H1 (cell line): ENCODE data around the gene DCBLD1. TPM values are rescaled to one million over a fixed set of nuclear protein-coding genes. Genes with fewer than 3 reads are reported as not detected.

ENCODE experiments used
- CTCF ChIA-PET: fragments of 300-600 bp; sonication (Branson Sonifier 250); formaldehyde crosslinking; loops from one replicate; lab custom pipeline; 2021; ENCODE audit not compliant: partially characterized antibody; lab: Charles Lee
- POLR2A ChIA-PET: fragments of 300-600 bp; sonication (Branson Sonifier 250); formaldehyde crosslinking; loops from one replicate; lab custom pipeline; 2021; ENCODE audit warnings: inconsistent platforms; ENCODE audit not compliant: partially characterized antibody; lab: Charles Lee
- DNase-seq, 2 experiments: peaks; one replicate each; pipeline versions ENCODE4 v3.0.0 to v3.0.0-alpha.2; 2010 to 2022; ENCODE audit warnings: low spot score in 2 of 2, low read depth in 1 of 2, mixed read lengths in 1 of 2
- FAIRE-seq: peaks from 2 replicates; lab custom pipeline; 2011; peaks lifted over from hg19 to GRCh38; lab: Jason Lieb, UNC
- H2AFZ ChIP-seq: 2 replicates; pipeline ENCODE4 v1.8.1; 2012; ENCODE audit warnings: low read length, inconsistent platforms
- H2AK5ac ChIP-seq: 2 replicates; pipeline ENCODE4 v1.6.1; 2013; ENCODE audit warnings: low read depth, low read length
- H2BK120ac ChIP-seq: replicated peaks from 2 replicates; pipeline ENCODE3; 2013; ENCODE audit warnings: low read depth, low read length, inconsistent platforms
- H2BK12ac ChIP-seq: 2 replicates; pipeline ENCODE4 v1.6.1; 2013; ENCODE audit warnings: low read depth, low read length
- H2BK15ac ChIP-seq: 2 replicates; pipeline ENCODE4 v1.6.1; 2013; ENCODE audit warnings: low read length
- H2BK20ac ChIP-seq: 2 replicates; pipeline ENCODE4 v1.6.1; 2013; ENCODE audit warnings: low read length
- H2BK5ac ChIP-seq: 2 replicates; pipeline ENCODE4 v1.6.1; 2013; ENCODE audit warnings: low read depth, low read length
- H3K14ac ChIP-seq: 2 replicates; pipeline ENCODE4 v1.6.1; 2013; ENCODE audit warnings: inconsistent platforms; ENCODE audit not compliant: insufficient read length
- H3K18ac ChIP-seq: 2 replicates; pipeline ENCODE4 v1.6.1; 2013; ENCODE audit warnings: low read length; ENCODE audit errors: extremely low read depth
- H3K23ac ChIP-seq: 2 replicates; pipeline ENCODE4 v1.6.1; 2013; ENCODE audit warnings: inconsistent platforms; ENCODE audit not compliant: insufficient read length
- H3K23me2 ChIP-seq: 2 replicates; pipeline ENCODE4 v1.6.1; 2013; ENCODE audit warnings: low read depth, low read length
- H3K27ac ChIP-seq: 2 replicates; pipeline ENCODE4 v1.6.1; 2011; ENCODE audit warnings: low read depth, low read length, inconsistent platforms
- H3K27me3 ChIP-seq, 4 experiments: replicated peaks in 1 of 4; 1 replicate in 1 of 4; 2 replicates in 3 of 4; pipeline versions ENCODE4 v1.6.1 to v1.8.1; 2011 to 2013; ENCODE audit warnings: low read length in 3 of 4, mild to moderate bottlenecking in 3 of 4, inconsistent platforms in 2 of 4, mixed read lengths in 2 of 4, moderate library complexity in 1 of 4; ENCODE audit not compliant: control insufficient read depth in 3 of 4, insufficient read depth in 3 of 4; ENCODE audit errors: extremely low read depth in 1 of 4
- H3K36me3 ChIP-seq, 4 experiments: 2 replicates each; pipeline versions ENCODE4 v1.6.1 to v1.8.1; 2011 to 2013; ENCODE audit warnings: mild to moderate bottlenecking in 4 of 4, low read length in 3 of 4, moderate library complexity in 2 of 4, control low read depth in 1 of 4, inconsistent platforms in 1 of 4; ENCODE audit not compliant: insufficient read depth in 4 of 4, control insufficient read depth in 2 of 4
- H3K4ac ChIP-seq: replicated peaks from 2 replicates; pipeline ENCODE3; 2013; ENCODE audit warnings: low read length, low read depth, mixed read lengths, inconsistent platforms; ENCODE audit not compliant: insufficient read length
- H3K4me1 ChIP-seq, 4 experiments: replicated peaks in 1 of 4; 1 replicate in 1 of 4; 2 replicates in 3 of 4; pipeline versions ENCODE4 v1.6.1 to v1.8.1; 2011 to 2013; ENCODE audit warnings: low read length in 3 of 4, inconsistent platforms in 2 of 4, mixed read lengths in 1 of 4; ENCODE audit not compliant: insufficient read depth in 4 of 4, control insufficient read depth in 3 of 4
- H3K4me2 ChIP-seq, 2 experiments: 2 replicates each; pipeline versions ENCODE4 v1.6.1 to v1.8.1; 2011 to 2013; ENCODE audit warnings: low read depth in 2 of 2, low read length in 2 of 2, control low read depth in 1 of 2, inconsistent platforms in 1 of 2, mild to moderate bottlenecking in 1 of 2; ENCODE audit not compliant: insufficient read depth in 1 of 2
- H3K4me3 ChIP-seq, 4 experiments: fragments of 200-600, 300-600 bp in 1 of 4; sonication (generic), shearing (Covaris generic), sonication (Bioruptor Twin) in 1 of 4; 2 replicates each; pipeline versions ENCODE4 v1.5.1 to v1.8.1; 2011 to 2016; ENCODE audit warnings: low read length in 4 of 4, low read depth in 3 of 4, control low read depth in 2 of 4, inconsistent platforms in 2 of 4, mild to moderate bottlenecking in 2 of 4, mixed read lengths in 1 of 4, moderate library complexity in 1 of 4; ENCODE audit not compliant: insufficient read depth in 2 of 4; ENCODE audit errors: extremely low read depth in 1 of 4
- H3K56ac ChIP-seq: replicated peaks from 2 replicates; pipeline ENCODE3; 2013; ENCODE audit warnings: low read depth, mild to moderate bottlenecking, mixed read lengths, low read length, inconsistent platforms; ENCODE audit not compliant: insufficient read length
- H3K79me1 ChIP-seq: 2 replicates; pipeline ENCODE4 v1.6.1; 2013; ENCODE audit warnings: low read depth, low read length, control low read depth
- H3K79me2 ChIP-seq, 2 experiments: 2 replicates each; pipeline versions ENCODE4 v1.6.1 to v1.8.1; 2012 to 2013; ENCODE audit warnings: low read length in 2 of 2, mild to moderate bottlenecking in 2 of 2, inconsistent platforms in 1 of 2; ENCODE audit not compliant: insufficient read depth in 2 of 2, control insufficient read depth in 1 of 2
- H3K9ac ChIP-seq, 4 experiments: replicated peaks in 1 of 4; 1 replicate in 1 of 4; 2 replicates in 3 of 4; pipeline versions ENCODE4 v1.6.1 to v1.8.1; 2011 to 2013; ENCODE audit warnings: low read depth in 3 of 4, low read length in 3 of 4, control low read depth in 2 of 4, mild to moderate bottlenecking in 2 of 4, moderate library complexity in 2 of 4, inconsistent platforms in 1 of 4; ENCODE audit errors: extremely low read depth in 1 of 4
- H3K9me3 ChIP-seq, 2 experiments: 2 replicates each; pipeline versions ENCODE4 v1.6.1 to v1.8.1; 2012 to 2013; ENCODE audit warnings: mild to moderate bottlenecking in 2 of 2, moderate library complexity in 2 of 2, control low read depth in 1 of 2, inconsistent platforms in 1 of 2, low read depth in 1 of 2, low read length in 1 of 2, mixed read lengths in 1 of 2; ENCODE audit not compliant: insufficient read depth in 2 of 2
- H4K20me1 ChIP-seq, 2 experiments: replicated peaks in 1 of 2; 2 replicates each; pipeline versions ENCODE3 to v1.8.1; 2011 to 2013; ENCODE audit warnings: inconsistent platforms in 2 of 2, low read length in 2 of 2, mild to moderate bottlenecking in 1 of 2; ENCODE audit not compliant: insufficient read depth in 2 of 2, control insufficient read depth in 1 of 2
- H4K5ac ChIP-seq: 2 replicates; pipeline ENCODE4 v1.6.1; 2013; ENCODE audit warnings: low read length, low read depth, mixed read lengths, inconsistent platforms; ENCODE audit not compliant: insufficient read length
- H4K8ac ChIP-seq: 2 replicates; pipeline ENCODE4 v1.8.0; 2013; ENCODE audit warnings: mild to moderate bottlenecking, moderate library complexity, low read length, inconsistent platforms; ENCODE audit not compliant: insufficient read depth; ENCODE audit errors: extremely low read depth
- H4K91ac ChIP-seq: replicated peaks from 2 replicates; pipeline ENCODE3; 2013; ENCODE audit warnings: low read length, mixed read lengths, inconsistent platforms; ENCODE audit not compliant: insufficient read length
- PHF8 ChIP-seq: fragments of 200-600 bp; sonication (generic); conservative IDR thresholded peaks from 2 replicates; pipeline ENCODE4 v1.7.1; 2012; ENCODE audit warnings: low read depth, mild to moderate bottlenecking, inconsistent platforms, low read length, moderate library complexity
- YY1 ChIP-seq: IDR thresholded peaks from 2 replicates; pipeline ENCODE4 v1.6.1; 2011; ENCODE audit warnings: low read depth, mild to moderate bottlenecking, low read length
- WGBS, 2 experiments: shearing (Covaris generic) in 1 of 2; methylation state at CpG; one replicate each; pipeline versions ENCODE4 v1.1.6 to v1.1.7; 2013 to 2015; ENCODE audit warnings: low lambda C conversion rate in 2 of 2, mixed read lengths in 2 of 2, inconsistent platforms in 1 of 2, low coverage in 1 of 2, missing lambda C conversion rate in 1 of 2; ENCODE audit not compliant: insufficient replicate concordance in 2 of 2, insufficient coverage in 1 of 2, insufficient read length in 1 of 2; ENCODE audit errors: extremely low coverage in 1 of 2, missing lambda C conversion rate in 1 of 2; 5-methylcytosine and 5-hydroxymethylcytosine counted together
- polyA plus RNA-seq, 7 experiments: library from polyadenylated mRNA; depleted of rRNA in 3 of 7; stranded (reverse) in 5 of 7; unstranded in 2 of 7; fragments of >200 nt in 5 of 7; fragments of 200-250 nt in 2 of 7; gene quantifications; 1 replicate in 5 of 7; 2 replicates in 1 of 7; 4 replicates in 1 of 7; pipeline versions ENCODE4 v1.2.1 to v1.2.3, GENCODE V29; 2011 to 2013; ENCODE audit warnings: missing spikeins in 2 of 7, mixed read lengths in 2 of 7
- total RNA-seq: library from RNA; stranded (reverse); fragmentation: NEBNext Ultra II Directional; extraction: Animal tissue kit (Norgen Biotek cat#: 25700); gene quantifications from 2 replicates; pipeline ENCODE4 v1.2.1, GENCODE V29; 2021
- TF ChIP-seq, protein P1 (sequence below), 3 experiments: IDR thresholded peaks; 1 replicate in 2 of 3; 2 replicates in 1 of 3; pipeline versions ENCODE4 v1.5.1 to v1.6.1; 2011; ENCODE audit warnings: low read length in 3 of 3, mild to moderate bottlenecking in 3 of 3, inconsistent platforms in 2 of 3, low read depth in 1 of 3, moderate library complexity in 1 of 3; ENCODE audit not compliant: insufficient read depth in 1 of 3; ENCODE audit errors: control extremely low read depth in 1 of 3

Gene DCBLD1
- total and polyA plus RNA-seq, 2 of the 8 experiments (the other 6 are each of a cell fraction or from before 2014, with no cell fraction given): 3.9 to 11.2 TPM

DNA sequence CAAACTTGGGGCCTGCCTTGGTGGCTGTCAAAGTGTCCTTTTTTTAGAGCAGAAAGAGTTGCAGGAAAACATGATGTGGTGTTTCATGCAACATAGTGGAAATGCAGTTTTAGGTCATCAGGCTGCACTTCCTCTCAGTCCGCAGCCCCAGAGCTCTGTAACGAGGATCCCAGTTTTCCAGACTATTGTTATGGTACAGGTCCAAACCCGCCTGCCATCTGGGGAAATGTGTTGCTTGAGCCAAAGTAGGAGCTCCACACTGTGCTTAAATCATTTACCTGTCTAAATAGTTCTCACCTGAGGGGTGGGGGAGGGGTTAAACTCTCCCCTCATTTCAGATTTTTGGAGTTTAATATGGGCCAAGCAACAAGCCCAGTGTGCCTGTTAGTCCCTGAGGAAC, 60.0 kb downstream of the DCBLD1 start:
- CTCF ChIA-PET: interaction anchor here (0.7 kb wide), 1 partner anchor 93 kb away, joined by 3 read pairs; no protein-coding TSS in a partner anchor
- WGBS, 2 experiments: 85% methylated on average over 3 of the region's 3 CpGs; no CpG with 5 or more reads in 1 of the 2 experiments
- no peaks in the 10 kb centered on the region for H3K23me2 ChIP-seq
- H3K18ac ChIP-seq: no peak overlapping the region
- no peak overlapping the region for H3K27ac ChIP-seq
- DNase-seq: no peak
- H4K5ac ChIP-seq: no peak overlapping the region
- no peak overlapping the region for H4K8ac ChIP-seq
- TF ChIP-seq, protein P1, sequence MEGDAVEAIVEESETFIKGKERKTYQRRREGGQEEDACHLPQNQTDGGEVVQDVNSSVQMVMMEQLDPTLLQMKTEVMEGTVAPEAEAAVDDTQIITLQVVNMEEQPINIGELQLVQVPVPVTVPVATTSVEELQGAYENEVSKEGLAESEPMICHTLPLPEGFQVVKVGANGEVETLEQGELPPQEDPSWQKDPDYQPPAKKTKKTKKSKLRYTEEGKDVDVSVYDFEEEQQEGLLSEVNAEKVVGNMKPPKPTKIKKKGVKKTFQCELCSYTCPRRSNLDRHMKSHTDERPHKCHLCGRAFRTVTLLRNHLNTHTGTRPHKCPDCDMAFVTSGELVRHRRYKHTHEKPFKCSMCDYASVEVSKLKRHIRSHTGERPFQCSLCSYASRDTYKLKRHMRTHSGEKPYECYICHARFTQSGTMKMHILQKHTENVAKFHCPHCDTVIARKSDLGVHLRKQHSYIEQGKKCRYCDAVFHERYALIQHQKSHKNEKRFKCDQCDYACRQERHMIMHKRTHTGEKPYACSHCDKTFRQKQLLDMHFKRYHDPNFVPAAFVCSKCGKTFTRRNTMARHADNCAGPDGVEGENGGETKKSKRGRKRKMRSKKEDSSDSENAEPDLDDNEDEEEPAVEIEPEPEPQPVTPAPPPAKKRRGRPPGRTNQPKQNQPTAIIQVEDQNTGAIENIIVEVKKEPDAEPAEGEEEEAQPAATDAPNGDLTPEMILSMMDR (IDR thresholded peaks at IDR 0.05; ENCODE audit: control extremely low read depth in 1 of 3, insufficient read depth in 1 of 3, low read depth in 1 of 3, low read length in 3 of 3): no peak
- TF ChIP-seq YY1 (no peak), PHF8 (no peak)
- H4K20me1 ChIP-seq: no peaks in the 10 kb centered on the region
- no peak overlapping the region for H2AFZ ChIP-seq
- no peaks in the 10 kb centered on the region for H3K79me1 ChIP-seq
- no peak overlapping the region for H3K23ac ChIP-seq
- peaks cover 0 to 3% (median 0%) of the 10 kb centered on the region in 4 experiments; a peak in 1 of 8 replicates for H3K36me3 ChIP-seq
- no peak overlapping the region for H2BK15ac ChIP-seq
- no peak overlapping the region for H2BK120ac ChIP-seq
- no peaks in the 10 kb centered on the region for H3K79me2 ChIP-seq
- H3K27me3 ChIP-seq: no peaks in the 10 kb centered on the region; a peak in 1 of 7 replicates
- POLR2A ChIA-PET: interaction anchor here (0.6 kb wide), 1 partner anchor 590 kb away, joined by 3 read pairs; no protein-coding TSS in a partner anchor
- H3K14ac ChIP-seq: no peak overlapping the region
- no peak overlapping the region for H2BK20ac ChIP-seq
- no peak overlapping the region for H3K9ac ChIP-seq
- no peak overlapping the region for H2AK5ac ChIP-seq
- no peaks in the 10 kb centered on the region; a peak in 1 of 7 replicates for H3K4me1 ChIP-seq
- H3K9me3 ChIP-seq: no peaks in the 10 kb centered on the region
- H3K4ac ChIP-seq: no peak overlapping the region
- H3K56ac ChIP-seq: no peak overlapping the region
- no peak overlapping the region for H3K4me3 ChIP-seq
- no peak overlapping the region for H2BK12ac ChIP-seq
- no peak overlapping the region for H4K91ac ChIP-seq
- no peak overlapping the region for H3K4me2 ChIP-seq
- FAIRE-seq: no peak
- H2BK5ac ChIP-seq: no peak overlapping the region
